Mucosa of descending colon (tissue), 3 donors: ENCODE measurements around the gene GC. TPM values are rescaled to one million over a fixed set of nuclear protein-coding genes. Genes with fewer than 3 reads are reported as not detected.

Source experiments
- ATAC-seq: fragments of 200-7000 bp; cut with Tn5 transposase; one replicate; pipeline ENCODE4 v1.9.1; 2020; ENCODE audit warnings: mild to moderate bottlenecking, moderate library complexity
- DNase-seq, 3 donors: peaks; one replicate each; pipeline ENCODE4 v3.0.0-alpha.2; 2020
- H3K36me3 ChIP-seq: fragments of 200-600 bp; one replicate; pipeline ENCODE4 v1.8.0; 2021; ENCODE audit warnings: low read depth, mild to moderate bottlenecking
- H3K4me1 ChIP-seq: fragments of 200-600 bp; one replicate; pipeline ENCODE4 v1.8.0; 2021; ENCODE audit warnings: low read depth, mild to moderate bottlenecking
- H3K4me3 ChIP-seq: fragments of 200-600 bp; one replicate; pipeline ENCODE4 v1.8.0; 2021; ENCODE audit warnings: mild to moderate bottlenecking
- H3K9me3 ChIP-seq: fragments of 200-600 bp; one replicate; pipeline ENCODE4 v1.8.0; 2021; ENCODE audit warnings: mild to moderate bottlenecking
- intact Hi-C, 2 donors: fragments of 100-400 bp; cut with DNase I in 1 of 2; cut with micrococcal nuclease in 1 of 2; formaldehyde crosslinking; loops; one replicate each; pipeline versions ENCODE4 v1.11.0 to v1.11.1; 2022; cut with DNase I, micrococcal nuclease
- total RNA-seq, 3 donors: library from RNA; stranded (reverse); fragmentation: NEBNext Ultra II Directional in 2 of 3; extraction: Animal tissue kit (Norgen Biotek cat#: 25700) in 2 of 3; gene quantifications; one replicate each; pipeline versions ENCODE4 v1.2.1 to v1.2.4, GENCODE V29; 2021 to 2023
- TF ChIP-seq, protein P1 (sequence below): fragments of 200-600 bp; IDR thresholded peaks from one replicate; pipeline ENCODE4 v1.8.0; 2022; ENCODE audit warnings: antibody characterized with exemption, mild to moderate bottlenecking
- donor health status: DM: no; HTN: no; CAD: no; lungs with moderate emphysema.
- donor health status: DM: no; HTN: no; CAD: no.
- donor health status: DM: no; HTN: yes; CAD: no.

The GC gene
- total RNA-seq, 3 donors from 2014 or later: 0.29 TPM; not detected in 2

DNA sequence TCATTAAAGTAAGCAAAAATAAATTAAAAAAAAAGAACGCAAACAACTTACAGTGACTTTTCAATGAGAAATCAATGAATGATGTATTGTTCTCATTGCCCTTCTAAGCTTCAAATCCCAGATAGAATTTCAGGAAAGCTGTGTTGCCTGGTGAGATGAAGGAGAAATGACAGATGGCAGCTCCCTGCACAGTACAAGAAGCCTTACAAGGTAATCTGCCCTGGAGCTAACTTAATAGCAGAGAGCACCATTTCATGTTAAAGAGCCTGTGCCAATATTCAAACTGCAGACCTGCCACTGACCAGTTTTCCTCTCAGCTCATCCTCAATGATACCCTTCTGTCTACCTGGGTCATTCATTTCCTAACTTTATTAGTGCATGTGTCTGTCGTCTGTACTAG is 54.0 kb downstream of the GC start:
- intact Hi-C loops: no loop called here
- DNase-seq: no peak
- Histone ChIP-seq H3K36me3 (no peaks in the 10 kb centered on the region), H3K4me1 (no peaks in the 10 kb centered on the region), H3K9me3 (no peaks in the 10 kb centered on the region), H3K4me3 (no peak overlapping the region)
- TF ChIP-seq, protein P1, sequence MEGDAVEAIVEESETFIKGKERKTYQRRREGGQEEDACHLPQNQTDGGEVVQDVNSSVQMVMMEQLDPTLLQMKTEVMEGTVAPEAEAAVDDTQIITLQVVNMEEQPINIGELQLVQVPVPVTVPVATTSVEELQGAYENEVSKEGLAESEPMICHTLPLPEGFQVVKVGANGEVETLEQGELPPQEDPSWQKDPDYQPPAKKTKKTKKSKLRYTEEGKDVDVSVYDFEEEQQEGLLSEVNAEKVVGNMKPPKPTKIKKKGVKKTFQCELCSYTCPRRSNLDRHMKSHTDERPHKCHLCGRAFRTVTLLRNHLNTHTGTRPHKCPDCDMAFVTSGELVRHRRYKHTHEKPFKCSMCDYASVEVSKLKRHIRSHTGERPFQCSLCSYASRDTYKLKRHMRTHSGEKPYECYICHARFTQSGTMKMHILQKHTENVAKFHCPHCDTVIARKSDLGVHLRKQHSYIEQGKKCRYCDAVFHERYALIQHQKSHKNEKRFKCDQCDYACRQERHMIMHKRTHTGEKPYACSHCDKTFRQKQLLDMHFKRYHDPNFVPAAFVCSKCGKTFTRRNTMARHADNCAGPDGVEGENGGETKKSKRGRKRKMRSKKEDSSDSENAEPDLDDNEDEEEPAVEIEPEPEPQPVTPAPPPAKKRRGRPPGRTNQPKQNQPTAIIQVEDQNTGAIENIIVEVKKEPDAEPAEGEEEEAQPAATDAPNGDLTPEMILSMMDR: no peak
- ATAC-seq: no peak

GRCh38 chr4:71713611-71714203 is 70.2 kb downstream of the GC start:
- Histone ChIP-seq H3K36me3 (no peaks in the 10 kb centered on the region), H3K9me3 (no peaks in the 10 kb centered on the region), H3K4me3 (no peak overlapping the region), H3K4me1 (peaks cover 31% of the 10 kb centered on the region)
- ATAC-seq (no peak), DNase-seq (peak in 1 of 3 donors; percentile 30)
- TF ChIP-seq, protein P1: no peak
- intact Hi-C loops: no loop called here

GRCh38 chr4:71711985-71712348 is 71.9 kb downstream of the GC start:
- intact Hi-C loops: no loop called here
- no peak overlapping the region for H3K4me3 ChIP-seq
- ATAC-seq (no peak), DNase-seq (no peak)
- H3K9me3 ChIP-seq: no peaks in the 10 kb centered on the region
- H3K36me3 ChIP-seq: no peaks in the 10 kb centered on the region
- TF ChIP-seq, protein P1: no peak
- peaks cover 31% of the 10 kb centered on the region for H3K4me1 ChIP-seq

DNA sequence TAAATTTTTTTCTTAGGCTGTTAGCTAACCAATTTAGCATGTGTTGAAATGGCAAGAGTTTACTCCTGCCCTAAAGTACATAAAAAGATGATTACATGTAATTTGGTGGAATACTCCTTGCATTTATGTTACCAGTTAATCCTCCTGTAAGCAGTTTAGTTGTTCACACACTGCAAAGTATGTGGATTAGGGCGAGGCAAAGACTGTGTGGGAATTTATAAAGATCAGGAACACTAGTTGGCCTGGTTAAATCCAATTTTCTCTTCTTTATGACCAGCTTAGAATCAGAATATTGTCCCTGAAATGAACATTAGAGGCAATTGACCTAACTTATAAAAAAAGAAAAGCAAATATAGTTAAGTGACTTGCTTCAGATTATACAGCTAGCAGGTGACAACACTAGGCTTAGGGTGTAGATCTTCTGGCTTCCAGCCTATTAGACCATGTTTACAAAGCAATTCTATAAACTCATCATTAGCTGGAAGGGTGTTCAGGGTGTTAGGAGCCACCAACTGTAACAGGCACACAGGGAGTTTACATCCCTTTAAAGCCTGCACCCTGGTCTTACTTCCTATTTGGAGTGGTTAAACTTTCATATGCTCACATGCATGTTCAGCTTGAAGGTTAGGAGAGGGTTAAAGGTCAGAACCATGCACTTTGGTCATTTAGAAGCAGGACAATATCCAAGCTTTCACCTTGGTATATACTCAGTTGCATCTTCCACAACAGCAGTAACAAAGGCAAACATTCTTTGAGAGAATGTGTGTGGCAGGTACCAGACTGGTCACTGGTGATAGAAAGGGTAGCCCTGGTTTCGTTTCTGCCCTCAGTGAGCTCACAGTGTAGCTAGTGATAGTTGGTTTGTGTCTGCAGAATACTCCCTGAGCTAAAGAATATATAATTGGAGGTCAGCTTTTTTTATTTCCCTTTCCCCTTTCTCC is 72.6 kb downstream of the GC start:
- no peaks in the 10 kb centered on the region for H3K36me3 ChIP-seq
- H3K4me3 ChIP-seq: no peak overlapping the region
- peak in 1 of 3 donors; percentile 53 for DNase-seq
- intact Hi-C loops: no loop called here
- TF ChIP-seq, protein P1: no peak
- peak; percentile 95 for ATAC-seq
- H3K9me3 ChIP-seq: no peaks in the 10 kb centered on the region
- H3K4me1 ChIP-seq: peaks cover 31% of the 10 kb centered on the region

GRCh38 chr4:71709961-71710360 is 73.9 kb downstream of the GC start:
- intact Hi-C loops: no loop called here
- Histone ChIP-seq H3K4me3 (no peak overlapping the region), H3K9me3 (no peaks in the 10 kb centered on the region), H3K4me1 (peaks cover 31% of the 10 kb centered on the region), H3K36me3 (no peaks in the 10 kb centered on the region)
- DNase-seq (peak in 1 of 3 donors; percentile 17), ATAC-seq (no peak)
- TF ChIP-seq, protein P1: no peak
